SHP77 treated with DMSO at 0.1 percent for 48 hours (cell line): ENCODE results near the gene PRH2.

Experiments used
- DNase-seq: peaks from one replicate; lab custom pipeline; 2025; lab: John Stamatoyannopoulos, UW

The PRH2 gene

DNA sequence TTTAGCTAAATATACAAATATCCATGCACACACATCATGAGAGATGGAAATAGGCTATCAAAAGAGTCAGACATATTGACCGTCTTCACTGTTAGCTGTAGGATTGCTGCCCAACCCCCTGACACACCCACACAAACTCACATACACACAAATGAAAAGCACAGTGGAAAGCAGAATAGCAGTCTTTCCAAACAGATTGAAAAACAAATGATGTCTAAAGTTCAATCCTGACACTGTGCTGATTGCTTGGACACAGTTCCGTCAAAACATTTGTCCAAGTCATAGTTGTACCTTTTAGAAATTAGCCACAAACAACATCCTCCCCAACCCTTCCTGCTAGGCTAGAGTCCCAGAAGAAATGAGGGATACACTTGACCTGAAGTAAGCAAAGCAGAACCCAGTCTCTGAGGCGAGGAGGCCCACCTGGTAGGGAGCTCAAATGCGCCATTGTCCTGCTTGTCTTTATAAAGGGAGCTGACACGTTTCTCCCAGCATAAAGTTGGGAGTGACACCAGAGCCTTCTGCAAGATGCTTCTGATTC is at the start of gene PRH2:
PRH2 (plus strand) TSS at position 491 of the 541 bp plus-strand sequence; CDS start at position 529, 38 bp downstream.
- no peak for DNase-seq

DNA sequence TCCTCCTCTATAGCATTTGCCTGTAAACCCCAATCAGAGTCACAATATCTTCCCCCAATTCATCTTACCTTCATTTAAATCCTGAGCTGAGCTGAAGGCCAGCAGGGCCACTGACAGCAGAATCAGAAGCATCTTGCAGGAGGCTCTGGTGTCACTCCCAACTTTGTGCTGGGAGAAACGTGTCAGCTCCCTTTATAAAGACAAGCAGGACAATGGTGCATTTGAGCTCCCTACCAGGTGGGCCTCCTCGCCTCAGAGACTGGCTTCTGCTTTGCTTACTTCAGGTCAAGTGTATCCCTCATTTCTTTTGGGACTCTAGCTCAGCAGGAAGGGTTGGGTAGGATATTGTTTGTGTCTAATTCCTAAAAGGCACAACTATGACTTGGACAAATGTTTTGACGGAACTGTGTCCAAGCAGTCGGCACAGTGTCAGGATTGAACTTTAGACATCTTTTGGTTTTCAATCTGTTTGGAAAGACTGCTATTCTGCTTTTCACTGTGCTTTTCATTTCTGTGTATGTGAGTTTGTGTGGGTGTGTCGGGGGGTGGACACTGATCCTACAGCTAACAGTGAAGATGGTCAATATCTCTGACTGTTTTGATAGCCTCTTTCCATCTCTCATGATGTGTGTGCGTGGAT is 44.8 kb upstream of the PRH2 start, which contains the start of gene PRH1:
PRH1 (minus strand) TSS at position 170 of the 640 bp plus-strand sequence; CDS start at position 132, 38 bp downstream.
- no peak for DNase-seq

DNA sequence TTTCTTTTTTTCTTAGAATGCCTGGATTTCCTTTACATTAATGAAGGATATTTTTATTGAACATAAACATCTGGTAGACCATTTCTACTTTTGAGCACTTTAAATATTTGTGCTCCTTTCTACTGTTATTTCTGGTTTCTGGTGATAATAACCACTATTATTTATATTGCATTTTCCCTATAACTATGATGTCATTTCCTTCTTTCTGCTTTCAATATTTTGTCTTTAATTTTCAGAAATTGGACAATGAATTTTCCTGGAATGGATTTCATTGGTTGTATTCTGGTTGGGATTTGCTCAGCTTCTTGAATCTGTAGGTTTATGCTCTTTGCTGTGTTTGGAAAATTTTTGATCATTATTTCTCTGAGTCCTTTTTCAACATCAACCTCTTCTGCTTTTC is 39.8 kb upstream of the PRH2 start:
- no peak for DNase-seq

DNA sequence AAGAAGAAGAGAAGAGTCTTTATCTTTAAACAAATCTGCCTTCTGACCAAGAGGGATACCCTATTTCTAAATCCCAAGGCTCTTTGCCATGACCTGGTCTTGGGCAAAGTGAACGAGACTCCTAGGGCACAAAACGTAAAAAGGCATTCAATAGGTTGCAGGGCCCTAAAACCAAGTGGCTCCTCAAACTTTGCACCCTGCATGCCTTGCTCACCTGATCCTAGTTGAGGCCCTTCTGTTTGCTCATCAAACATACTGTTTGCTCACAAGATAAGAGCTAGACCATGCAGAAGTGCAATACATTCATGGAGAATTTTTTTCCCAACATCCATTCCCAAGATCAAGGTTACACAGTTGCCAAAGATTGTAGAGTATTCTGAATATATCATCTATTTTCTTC is 37.1 kb upstream of the PRH2 start:
- no peak for DNase-seq

DNA sequence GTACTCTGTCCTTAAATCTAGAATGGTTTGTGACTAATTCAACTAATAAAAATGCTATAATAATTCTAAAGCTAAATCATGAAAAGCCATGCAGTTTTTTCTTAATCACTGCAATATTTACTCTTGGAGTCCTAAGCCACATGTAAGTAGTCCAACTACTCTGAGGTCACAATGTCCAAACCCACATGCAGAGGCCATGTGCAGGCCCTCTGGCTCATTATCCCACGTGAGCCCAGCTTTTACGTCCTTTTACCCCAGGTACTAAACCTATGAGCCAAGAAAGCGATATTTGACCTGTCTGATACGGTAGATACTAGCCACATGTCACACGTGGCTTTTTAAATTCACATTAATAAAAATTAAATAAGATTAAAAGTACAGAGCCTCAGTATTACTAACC is 32.2 kb upstream of the PRH2 start:
- no peak for DNase-seq

DNA sequence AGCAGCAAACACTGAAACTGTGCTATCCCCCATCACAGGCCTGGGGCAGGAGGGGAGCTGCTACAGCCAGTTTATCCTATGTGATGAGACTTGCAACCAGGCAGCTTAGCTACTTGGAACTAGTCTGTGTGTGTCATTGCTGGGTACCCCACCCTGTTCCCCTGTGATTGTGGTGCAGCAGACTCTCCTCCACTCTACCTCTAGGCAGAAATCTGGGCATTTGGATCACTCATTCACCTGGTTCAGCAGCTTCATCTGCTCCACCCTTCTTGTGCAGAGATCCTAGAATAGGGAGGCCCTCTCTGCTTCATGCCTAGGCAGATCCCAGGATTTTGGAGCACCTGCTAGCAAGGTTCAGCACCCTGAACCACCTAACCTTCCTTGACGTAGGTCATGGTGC is 28.5 kb upstream of the PRH2 start:
- DNase-seq, result no peak

DNA sequence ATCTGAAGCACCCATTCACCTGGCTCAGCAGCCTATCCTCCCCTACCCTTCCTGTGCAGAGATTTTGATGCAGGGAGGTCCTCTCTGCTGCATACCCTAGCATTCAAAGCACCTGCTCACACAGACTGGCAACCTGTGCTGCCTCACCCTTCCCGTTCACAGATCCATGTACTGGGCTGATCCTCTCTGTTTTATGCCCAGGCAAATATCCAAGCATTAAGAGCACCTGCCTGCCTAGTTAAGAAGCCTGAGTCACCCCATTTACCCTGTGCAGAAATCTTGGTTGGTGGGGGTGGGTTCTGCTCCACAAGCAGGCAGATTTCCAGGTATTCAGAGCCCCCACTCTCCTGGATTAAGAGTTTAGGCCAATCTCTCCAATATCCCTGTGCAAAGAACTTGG is 28.1 kb upstream of the PRH2 start:
- no peak for DNase-seq

DNA sequence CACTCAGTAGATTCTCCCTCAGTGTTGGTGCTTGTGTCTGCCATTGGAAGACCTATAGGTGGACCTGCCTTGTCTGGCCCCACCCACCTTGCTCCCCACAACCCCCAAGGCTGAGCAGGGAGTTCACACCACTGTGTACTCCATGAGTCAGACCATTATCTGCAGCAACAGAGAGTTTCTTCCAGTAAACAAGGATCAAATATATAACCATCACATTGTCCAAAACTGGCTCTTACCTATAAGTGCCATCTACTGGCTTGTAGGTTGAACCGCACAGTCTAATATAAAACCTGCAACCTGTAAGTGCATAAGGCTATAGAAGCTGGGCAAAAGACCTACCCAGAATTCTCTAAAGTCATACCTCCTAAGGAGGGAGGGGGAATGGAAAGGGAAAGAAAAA is 27.6 kb upstream of the PRH2 start:
- DNase-seq, result no peak

DNA sequence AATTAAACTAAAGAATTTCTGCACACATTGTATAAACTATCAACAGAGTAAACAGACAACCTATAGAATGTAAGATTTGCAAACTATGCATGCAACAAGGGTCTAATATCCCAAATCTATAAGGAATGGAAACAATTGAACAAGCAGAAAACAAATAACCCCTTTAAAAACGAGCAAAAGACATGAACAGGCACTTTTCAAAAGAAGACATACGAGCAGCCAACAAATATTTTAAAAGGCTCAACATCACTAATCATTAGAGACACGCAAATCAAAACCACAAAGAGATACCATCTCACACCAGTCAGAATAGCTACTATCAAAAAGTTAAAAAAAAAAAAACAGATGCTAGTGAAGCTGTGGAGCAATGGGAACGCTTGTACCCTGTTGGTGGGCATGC is 24.4 kb upstream of the PRH2 start:
- no peak for DNase-seq

DNA sequence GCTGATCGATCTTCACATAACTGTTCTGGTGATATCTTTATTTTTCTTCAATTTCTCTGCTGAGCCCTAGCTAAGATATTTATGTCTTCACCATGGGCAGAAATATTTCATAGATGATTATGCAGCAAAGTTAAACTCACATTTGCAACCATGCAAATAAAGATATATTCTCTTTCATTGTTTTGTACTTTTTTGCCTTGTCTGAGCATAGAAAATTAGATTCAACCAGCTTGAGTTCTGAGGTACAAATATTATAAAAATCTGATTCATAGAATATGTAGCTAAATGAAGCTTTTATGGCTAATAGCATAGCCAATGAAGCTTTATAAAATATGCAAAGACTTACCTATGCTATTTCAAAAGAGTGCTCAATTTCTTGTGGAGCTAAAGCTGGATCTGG is 19.6 kb upstream of the PRH2 start, which contains the start of gene TAS2R13:
TAS2R13 (minus strand) TSS at position 101 of the 400 bp plus-strand sequence. CDS start 264 bp downstream, outside the sequence.
- no peak for DNase-seq

DNA sequence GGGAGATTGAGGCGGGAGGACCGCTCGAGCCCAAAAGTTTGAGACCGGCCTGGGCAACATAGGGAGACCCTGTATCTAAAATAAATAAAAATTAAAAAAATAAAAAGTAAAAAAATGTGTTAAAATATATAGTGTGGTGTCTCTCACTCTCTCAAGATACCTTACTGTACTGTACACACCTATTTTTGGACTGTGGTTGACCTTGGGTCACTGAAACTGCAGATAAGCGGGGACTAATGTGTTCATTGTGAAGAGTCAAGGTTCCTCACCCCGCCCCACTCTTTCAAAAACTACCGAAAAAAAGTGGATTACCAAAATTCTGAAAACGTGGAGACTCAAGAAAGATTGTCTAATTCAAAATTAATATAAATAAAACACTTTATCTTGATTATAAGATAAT is 18.7 kb upstream of the PRH2 start:
- DNase-seq, result no peak

DNA sequence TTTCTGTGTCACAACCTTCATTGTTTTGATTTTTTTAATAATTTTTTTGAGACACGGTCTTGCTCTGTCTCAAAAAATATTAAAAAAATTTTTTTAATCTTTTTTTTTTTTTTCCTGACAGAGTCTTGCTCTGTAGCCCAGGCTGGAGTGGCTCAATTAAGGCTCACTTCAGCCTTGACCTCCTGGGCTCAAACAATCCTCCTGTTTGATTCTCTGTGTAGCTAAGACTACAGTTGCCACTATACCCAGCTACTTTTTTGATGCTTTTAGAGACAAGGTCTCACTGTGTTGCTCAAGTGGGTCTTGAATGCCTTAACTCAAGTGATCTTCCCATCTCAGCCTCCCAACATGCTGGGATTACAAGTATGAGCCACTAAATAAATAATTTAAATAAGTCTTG is 9.2 kb upstream of the PRH2 start:
- no peak for DNase-seq

DNA sequence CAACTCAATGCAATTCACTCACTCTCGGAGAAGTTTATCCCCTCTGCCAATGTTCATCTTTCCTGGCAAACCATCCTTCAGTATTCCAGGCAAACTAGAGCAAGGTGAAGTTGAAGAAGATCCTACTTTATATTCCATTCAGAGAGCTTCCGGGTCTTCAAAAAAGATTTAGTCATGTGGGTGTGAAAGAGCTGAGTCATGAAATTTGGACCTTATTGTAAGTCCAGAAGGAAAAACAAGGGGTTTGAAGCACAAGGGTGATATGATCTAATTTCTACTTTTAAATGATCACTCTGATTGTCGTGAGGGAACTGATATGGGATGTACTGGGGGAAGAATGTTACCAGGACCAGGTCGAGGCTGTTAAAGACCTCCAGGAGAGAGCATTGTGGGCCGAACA is 2.8 kb upstream of the PRH2 start:
- DNase-seq, result no peak

DNA sequence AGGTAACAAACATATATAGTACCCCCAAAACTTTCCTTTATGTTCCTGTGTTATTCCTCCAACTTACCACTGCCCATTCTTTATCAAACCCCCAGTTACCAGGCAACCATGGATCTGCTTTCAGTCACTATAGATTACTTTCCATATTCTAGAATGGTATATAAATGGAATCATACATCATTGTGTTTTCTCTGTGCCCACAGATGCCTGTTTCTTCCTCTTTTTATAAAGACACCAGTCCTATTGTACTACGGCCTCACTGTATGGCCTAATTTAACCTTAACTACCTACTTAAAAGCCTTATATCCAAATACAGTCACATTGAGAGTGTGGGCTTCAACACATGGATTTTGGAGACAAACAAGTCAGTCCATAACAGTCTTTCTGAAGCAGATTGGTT is 7.5 kb downstream of the PRH2 start:
- no peak for DNase-seq

DNA sequence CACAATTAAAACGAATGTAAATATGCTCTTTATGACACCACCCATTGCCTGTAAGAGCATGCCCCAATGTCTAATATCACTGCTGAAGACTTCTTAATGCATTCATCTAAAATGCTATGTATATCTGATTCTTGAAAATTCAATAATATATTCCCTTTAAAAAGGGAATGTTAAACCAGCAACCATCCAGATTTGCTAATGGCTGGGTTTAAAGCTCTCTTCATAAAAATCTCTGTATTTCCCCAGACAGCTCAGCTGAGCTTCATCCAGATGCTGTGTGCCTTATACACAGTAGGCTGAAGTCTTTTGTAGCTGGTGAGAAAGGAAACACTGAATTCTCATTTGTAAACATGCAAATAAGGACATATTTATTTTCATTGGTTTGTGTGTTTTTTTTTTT is 10.1 kb downstream of the PRH2 start, which contains the start of gene TAS2R14:
TAS2R14 (minus strand) TSS at position 101 of the 400 bp plus-strand sequence; CDS start at position 45, 56 bp downstream.
- no peak for DNase-seq

DNA sequence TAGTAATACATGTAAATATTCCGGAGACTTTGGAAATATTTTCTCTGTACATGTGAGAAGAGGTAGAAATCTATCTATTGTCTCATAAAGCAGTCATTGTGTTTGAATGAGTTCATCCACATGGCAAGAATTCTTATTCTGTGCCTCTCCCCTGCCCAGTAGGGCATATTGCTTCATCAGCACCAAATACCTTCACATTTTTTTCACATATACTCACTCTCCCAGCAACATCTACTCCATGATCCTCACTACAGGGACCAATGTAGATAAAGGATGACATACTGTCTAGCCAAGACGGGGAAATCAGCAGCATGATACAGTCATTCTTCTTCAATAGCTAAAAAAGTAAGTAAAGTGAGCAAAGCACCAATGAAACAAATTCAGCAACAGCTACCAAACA is 11.4 kb downstream of the PRH2 start:
- no peak for DNase-seq

DNA sequence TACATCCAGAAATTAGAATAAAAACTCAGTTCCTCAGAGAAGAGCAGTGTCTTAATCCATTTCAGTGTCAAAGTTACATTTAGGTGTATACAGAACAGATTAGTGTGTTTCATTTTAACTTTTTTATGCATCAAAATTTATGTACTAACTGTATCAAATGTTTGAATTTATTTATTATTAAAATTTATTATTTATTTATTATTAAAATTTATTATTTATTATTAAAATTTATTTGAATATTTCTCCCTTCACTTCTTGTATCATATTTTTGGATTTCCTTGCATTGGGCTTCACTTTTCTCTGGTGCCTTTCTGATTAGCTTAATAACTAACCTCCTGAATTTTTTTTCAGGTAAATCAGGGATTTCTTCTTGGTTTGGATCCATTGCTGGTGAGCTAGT is 12.3 kb downstream of the PRH2 start:
- DNase-seq, result no peak

DNA sequence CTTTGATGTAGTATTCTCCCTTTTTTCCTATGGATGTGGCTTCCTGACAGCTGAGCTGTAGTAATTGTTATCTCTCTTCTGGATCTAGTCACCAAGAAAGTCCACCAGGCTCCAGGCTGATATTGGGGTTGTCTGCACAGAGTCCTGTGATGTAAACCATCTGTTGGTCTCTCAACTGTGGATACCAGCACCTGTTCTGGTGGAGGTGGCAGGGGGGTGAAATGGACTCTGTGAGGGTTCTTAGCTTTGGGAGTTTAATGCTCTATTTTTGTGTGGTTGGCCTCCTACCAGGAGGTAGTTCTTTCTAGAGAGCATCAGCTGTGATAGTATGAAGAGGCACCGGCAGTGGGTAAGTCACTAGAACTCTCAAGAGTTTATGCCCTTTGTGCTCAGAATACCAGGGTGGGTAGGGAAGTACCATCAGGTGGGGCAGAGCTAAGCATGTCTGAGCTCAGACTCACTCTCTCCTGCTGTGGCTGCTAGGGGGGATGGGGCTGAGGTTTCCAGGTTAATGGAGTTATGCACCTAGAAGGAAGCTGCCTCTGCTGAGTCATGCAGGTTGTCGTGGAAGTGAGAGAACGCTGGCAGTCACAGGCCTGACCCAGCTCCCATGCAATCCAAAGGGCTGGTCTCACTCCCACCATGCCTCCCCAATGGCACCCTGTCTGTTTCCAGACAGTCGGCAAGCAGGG is 13.0 kb downstream of the PRH2 start:
- DNase-seq, result no peak

DNA sequence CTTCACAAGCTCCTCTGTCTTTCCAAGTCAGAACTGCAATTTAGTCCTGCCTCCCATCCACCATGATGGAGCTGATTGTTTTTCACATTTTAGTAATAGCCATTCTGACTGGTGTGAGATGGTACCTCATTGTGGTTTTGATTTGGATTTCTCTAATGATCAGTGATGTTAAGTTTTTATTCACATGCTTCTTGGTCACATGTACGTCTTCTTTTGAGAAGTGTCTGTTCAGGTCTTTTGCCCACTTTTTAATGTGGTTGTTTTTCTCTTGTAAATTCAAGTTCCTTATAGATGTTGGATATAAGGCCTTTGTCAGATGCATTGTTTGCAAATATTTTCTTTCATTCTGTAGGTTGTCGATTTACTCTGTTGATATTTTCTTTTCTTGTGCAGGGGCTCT is 14.1 kb downstream of the PRH2 start:
- DNase-seq, result no peak

DNA sequence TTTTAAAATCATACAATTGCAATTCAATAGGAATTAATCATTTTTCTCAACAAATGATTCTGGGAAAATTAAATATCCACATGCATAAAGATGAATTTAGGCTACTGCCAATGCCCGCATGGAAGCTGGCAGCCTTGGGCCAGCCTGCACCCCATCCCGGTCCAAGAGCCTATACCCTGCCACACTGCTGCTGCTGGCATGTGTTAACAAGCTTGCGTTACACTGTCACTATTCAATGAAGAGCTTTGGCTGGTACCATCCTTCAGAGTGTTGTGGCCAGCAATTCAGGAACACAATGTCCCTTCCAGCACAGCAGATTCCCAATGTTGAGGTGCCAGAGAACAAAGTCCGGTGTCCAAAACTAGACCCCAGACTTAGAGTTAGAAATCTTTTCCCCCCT is 23.6 kb downstream of the PRH2 start:
- no peak for DNase-seq

DNA sequence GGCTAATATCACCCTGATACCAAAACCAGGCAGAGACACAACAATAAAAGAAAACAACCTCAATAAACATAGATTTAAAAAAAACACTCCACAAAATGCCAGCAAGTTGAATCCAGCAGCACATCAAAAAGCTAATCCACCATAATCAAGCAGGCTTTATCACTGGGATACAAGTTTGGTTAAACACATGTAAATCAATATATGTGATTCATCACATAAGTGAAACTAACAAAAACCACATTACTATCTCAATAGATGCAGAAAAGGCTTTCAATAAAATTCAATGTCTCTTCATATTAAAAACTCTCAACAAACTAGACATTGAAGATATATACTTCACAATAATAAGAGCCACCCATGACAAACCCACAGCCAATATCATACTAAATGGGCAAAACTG is 27.0 kb downstream of the PRH2 start:
- no peak for DNase-seq

DNA sequence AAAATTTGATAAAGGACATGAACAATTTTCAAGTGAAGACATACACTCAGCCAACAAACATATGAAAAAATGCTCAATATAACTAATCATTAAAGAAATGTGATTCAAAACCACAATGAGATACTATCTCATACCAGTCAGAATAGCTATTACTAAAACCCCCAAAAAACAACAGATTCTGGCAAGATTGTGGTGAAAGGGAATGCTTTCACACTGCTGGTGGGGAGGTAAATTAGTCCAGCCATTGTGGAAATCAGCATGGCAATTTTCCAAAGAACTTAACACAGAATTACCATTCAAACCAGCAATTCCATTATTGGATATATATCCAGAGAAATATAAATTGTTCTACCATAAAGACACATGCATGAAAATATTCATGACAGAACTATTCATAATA is 28.7 kb downstream of the PRH2 start:
- no peak for DNase-seq

DNA sequence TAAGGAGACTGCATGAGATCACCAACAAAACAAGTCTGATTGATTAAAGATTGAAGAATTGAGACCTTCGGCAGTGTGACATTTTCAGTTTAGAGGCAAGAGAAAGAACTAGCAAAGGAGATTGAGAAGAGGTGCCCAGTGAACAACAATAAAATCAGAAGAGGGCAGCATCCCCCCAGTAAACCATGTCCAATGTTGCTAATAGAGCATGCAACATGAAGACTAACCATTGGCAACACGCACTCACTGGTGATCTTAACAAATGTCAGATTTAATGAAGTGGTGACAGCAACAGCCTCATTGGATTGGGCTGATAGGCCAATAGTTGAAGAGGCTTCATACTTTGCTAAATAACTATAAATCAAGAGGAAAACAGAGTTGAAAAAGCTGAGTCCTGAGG is 30.8 kb downstream of the PRH2 start:
- DNase-seq, result no peak
